CD4-positive, alpha-beta T cell treated with Interleukin-15 for 4 hours (primary cell): ENCODE measurements around the gene SERPIND1.
A peak's percentile ranks its signal among the peaks of the same experiment; 100 is the strongest.
"Not testable (repeated sequence)": the region's sequence is repeated elsewhere in the genome, so short reads cannot be mapped to it uniquely, and the experiment has no call there.

Experiments
- DNase-seq: peaks from one replicate; pipeline ENCODE4 v3.0.0-alpha.2; 2020; ENCODE audit warnings: low spot score

The SERPIND1 gene

GRCh38 chr22:20747223-20747622 lies 26.7 kb upstream of the SERPIND1 start:
- DNase-seq: no peak

- no peak for DNase-seq
Measured at GRCh38 chr22:20748082-20748481, 25.8 kb upstream of the SERPIND1 start.

GRCh38 chr22:20748731-20749428 lies 25.0 kb upstream of the SERPIND1 start:
- DNase-seq: no peak

- no peak for DNase-seq
Measured at GRCh38 chr22:20749453-20749852, 24.5 kb upstream of the SERPIND1 start.

GRCh38 chr22:20750461-20751184 lies 23.3 kb upstream of the SERPIND1 start:
- peak; percentile 44 for DNase-seq

- no peak for DNase-seq
Measured at GRCh38 chr22:20751185-20751851, 22.6 kb upstream of the SERPIND1 start.

GRCh38 chr22:20752104-20752741 lies 21.7 kb upstream of the SERPIND1 start:
- no peak for DNase-seq

GRCh38 chr22:20752873-20753272 lies 21.0 kb upstream of the SERPIND1 start:
- no peak for DNase-seq

- no peak for DNase-seq
Measured at GRCh38 chr22:20756846-20757245, 17.1 kb upstream of the SERPIND1 start.

- DNase-seq: no peak
Measured at GRCh38 chr22:20758688-20759087, 15.2 kb upstream of the SERPIND1 start.

- no peak for DNase-seq
Measured at GRCh38 chr22:20760084-20760483, 13.8 kb upstream of the SERPIND1 start.

GRCh38 chr22:20761536-20761935 lies 12.4 kb upstream of the SERPIND1 start:
- DNase-seq: no peak

GRCh38 chr22:20762233-20762796 lies 11.6 kb upstream of the SERPIND1 start:
- DNase-seq: no peak

- DNase-seq: no peak
Measured at GRCh38 chr22:20763630-20764470, 10.1 kb upstream of the SERPIND1 start.

- DNase-seq: no peak
Measured at GRCh38 chr22:20764471-20764720, 9.5 kb upstream of the SERPIND1 start.

- no peak for DNase-seq
Measured at GRCh38 chr22:20764729-20765128, 9.2 kb upstream of the SERPIND1 start.

- DNase-seq: no peak
Measured at GRCh38 chr22:20765938-20766337, 8.0 kb upstream of the SERPIND1 start.

GRCh38 chr22:20766530-20766929 lies 7.4 kb upstream of the SERPIND1 start:
- no peak for DNase-seq

- not testable (repeated sequence) for DNase-seq
Measured at GRCh38 chr22:20769496-20769826, 4.5 kb upstream of the SERPIND1 start.

- no peak for DNase-seq
Measured at GRCh38 chr22:20771918-20772625, 1.8 kb upstream of the SERPIND1 start.

GRCh38 chr22:20774882-20775281 lies 969 bp downstream of the SERPIND1 start:
- DNase-seq: no peak
